GM23338 (cell line): ENCODE data around the gene KIAA1671. TPM values are rescaled to one million over a fixed set of nuclear protein-coding genes. Genes with fewer than 3 reads are reported as not detected.

Experiments
- ATAC-seq: fragments of 200-7000 bp; cut with Tn5 transposase; 3 replicates; pipeline ENCODE4 v1.9.1; 2020
- DNase-seq: peaks from one replicate; pipeline ENCODE4 v3.0.0-alpha.2; 2015; ENCODE audit warnings: low spot score
- H2AFZ ChIP-seq: fragments of 200-600 bp; sonication (generic); 2 replicates; pipeline ENCODE4 v1.8.0; 2016; ENCODE audit warnings: antibody characterized with exemption, mild to moderate bottlenecking, moderate library complexity
- H3F3A ChIP-seq: fragments of 200-600 bp; sonication (generic); replicated peaks from 2 replicates; pipeline ENCODE4 v1.8.0; 2017; ENCODE audit warnings: antibody characterized with exemption, mixed run types, low read depth
- H3K27ac ChIP-seq: fragments of 200-600 bp; sonication (generic); 2 replicates; pipeline ENCODE4 v1.6.1; 2016; ENCODE audit warnings: low read depth
- H3K27me3 ChIP-seq: fragments of 200-600 bp; sonication (generic); 2 replicates; pipeline ENCODE4 v1.8.0; 2016; ENCODE audit warnings: mild to moderate bottlenecking, mixed run types, moderate library complexity; ENCODE audit not compliant: insufficient read depth
- H3K36me3 ChIP-seq: fragments of 200-600 bp; sonication (generic); 2 replicates; pipeline ENCODE4 v1.8.0; 2016; ENCODE audit warnings: mild to moderate bottlenecking; ENCODE audit not compliant: insufficient read depth
- H3K4me1 ChIP-seq: fragments of 200-600 bp; sonication (generic); 2 replicates; pipeline ENCODE4 v1.8.0; 2016; ENCODE audit warnings: mild to moderate bottlenecking, moderate library complexity; ENCODE audit not compliant: insufficient read depth
- H3K4me2 ChIP-seq: fragments of 200-600 bp; sonication (generic); 2 replicates; pipeline ENCODE4 v1.7.1; 2017; ENCODE audit warnings: mixed run types
- H3K4me3 ChIP-seq: fragments of 200-600 bp; sonication (generic); 2 replicates; pipeline ENCODE4 v1.6.1; 2016; ENCODE audit warnings: mixed run types
- H3K79me2 ChIP-seq: fragments of 200-600 bp; sonication (generic); replicated peaks from 2 replicates; pipeline ENCODE4 v1.8.0; 2017; ENCODE audit warnings: mild to moderate bottlenecking; ENCODE audit not compliant: insufficient read depth
- H3K9me2 ChIP-seq: fragments of 200-600 bp; sonication (generic); 2 replicates; pipeline ENCODE4 v1.8.0; 2017; ENCODE audit not compliant: insufficient read depth
- H4K20me1 ChIP-seq: fragments of 200-600 bp; sonication (generic); replicated peaks from 2 replicates; pipeline ENCODE4 v1.8.0; 2017; ENCODE audit warnings: mild to moderate bottlenecking; ENCODE audit not compliant: insufficient read depth
- H3K27ac Mint-ChIP-seq: 2 replicates; pipeline ENCODE4 v1.8.0; 2020; ENCODE audit warnings: inconsistent platforms, mild to moderate bottlenecking, moderate library complexity, mixed read lengths
- H3K27me3 Mint-ChIP-seq: 3 replicates; pipeline ENCODE4 v1.8.0; 2022; ENCODE audit warnings: low read depth, mild to moderate bottlenecking, moderate library complexity, mixed read lengths, inconsistent platforms; ENCODE audit not compliant: insufficient read depth, poor library complexity
- H3K36me3 Mint-ChIP-seq: 3 replicates; pipeline ENCODE4 v1.8.0; 2021; ENCODE audit warnings: low read depth, mild to moderate bottlenecking, inconsistent platforms, moderate library complexity, mixed read lengths
- H3K4me1 Mint-ChIP-seq: 3 replicates; pipeline ENCODE4 v1.8.0; 2020; ENCODE audit warnings: mild to moderate bottlenecking, inconsistent platforms, mixed read lengths
- H3K4me3 Mint-ChIP-seq: 3 replicates; pipeline ENCODE4 v1.8.0; 2021; ENCODE audit warnings: moderate library complexity, mild to moderate bottlenecking, inconsistent platforms, mixed read lengths
- H3K9me3 Mint-ChIP-seq: 3 replicates; pipeline ENCODE4 v1.8.0; 2020; ENCODE audit warnings: moderate library complexity, mild to moderate bottlenecking, inconsistent platforms, mixed read lengths
- CREB1 ChIP-seq: fragments of 250-450 bp; sonication (Bioruptor Pico); IDR thresholded peaks from 2 replicates; pipeline ENCODE4 v1.5.0; 2020; ENCODE audit warnings: low read depth, mild to moderate bottlenecking, moderate library complexity
- EZH2 ChIP-seq: fragments of 200-600 bp; sonication (generic); IDR thresholded peaks from one replicate; pipeline ENCODE4 v1.8.0; 2017; ENCODE audit warnings: antibody characterized with exemption, mild to moderate bottlenecking, low read depth; ENCODE audit not compliant: unreplicated experiment
- NANOG ChIP-seq: IDR thresholded peaks from 2 replicates; pipeline ENCODE4 v1.6.1; 2016; ENCODE audit warnings: antibody characterized with exemption, borderline replicate concordance
- STAT1 ChIP-seq: IDR thresholded peaks from one replicate; pipeline ENCODE4 v1.6.1; 2016; ENCODE audit warnings: antibody characterized with exemption; ENCODE audit not compliant: unreplicated experiment
- ZNF331 ChIP-seq: fragments of 250-450 bp; sonication (Bioruptor Pico); IDR thresholded peaks from 2 replicates; pipeline ENCODE4 v1.5.0; 2020; ENCODE audit warnings: low read depth, mild to moderate bottlenecking, moderate library complexity
- polyA plus RNA-seq: library from polyadenylated mRNA; unstranded; fragments of >200 nt; fragmentation: Nextera tagmentation; extraction: Ambion mirVana; gene quantifications from 2 replicates; pipeline ENCODE4 v1.2.1, GENCODE V29; 2016
- total RNA-seq: library from RNA; depleted of rRNA; stranded (reverse); fragments of >200 nt; shearing (Covaris generic); gene quantifications from 2 replicates; pipeline ENCODE4 v1.2.3, GENCODE V29; 2014
- TF ChIP-seq, protein P1 (sequence below): fragments of 250-450 bp; sonication (Bioruptor Pico); IDR thresholded peaks from 2 replicates; pipeline ENCODE4 v1.5.0; 2020; ENCODE audit warnings: mild to moderate bottlenecking, moderate library complexity
- TF ChIP-seq, protein P2 (sequence below): IDR thresholded peaks from one replicate; pipeline ENCODE4 v1.6.1; 2018; ENCODE audit warnings: antibody characterized with exemption; ENCODE audit not compliant: unreplicated experiment
- TF ChIP-seq, protein P3 (sequence below): IDR thresholded peaks from 2 replicates; pipeline ENCODE4 v1.6.1; 2016; ENCODE audit warnings: antibody characterized with exemption
- TF ChIP-seq, protein P4 (sequence below), 2 experiments: fragments of 200-600 bp in 1 of 2; sonication (generic) in 1 of 2; conservative IDR thresholded peaks; 2 replicates each; pipeline versions ENCODE4 v1.5.1 to v1.6.1; 2016 to 2017; ENCODE audit warnings: antibody characterized with exemption in 2 of 2, low read depth in 2 of 2, mild to moderate bottlenecking in 2 of 2, moderate library complexity in 1 of 2

KIAA1671 gene
- total and polyA plus RNA-seq, 2 experiments from 2014 or later: 6.1 to 27.2 TPM

DNA sequence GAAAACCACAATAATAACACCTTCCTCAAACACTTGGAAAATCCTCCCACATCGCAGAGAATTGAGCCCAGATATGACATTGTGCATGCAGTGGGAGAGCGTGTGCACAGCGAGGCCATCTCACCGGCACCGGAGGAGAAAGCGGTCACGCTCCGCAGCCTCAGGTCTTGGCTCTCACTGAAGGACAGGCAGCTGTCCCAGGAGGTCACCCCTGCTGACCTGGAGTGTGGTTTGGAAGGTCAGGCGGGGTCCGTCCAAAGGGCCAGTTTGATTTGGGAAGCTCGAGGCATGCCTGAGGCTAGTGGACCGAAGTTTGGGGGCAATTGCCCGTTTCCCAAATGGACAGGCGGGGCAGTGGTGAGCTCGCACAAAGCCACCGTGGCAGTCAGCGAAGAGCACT is 86.7 kb downstream of the KIAA1671 start:
- Histone ChIP-seq H3K9me2 (no peaks in the 10 kb centered on the region), H3K36me3 (no peaks in the 10 kb centered on the region; the same call in 1 of the 2 replicates), H3K4me1 (no peaks in the 10 kb centered on the region), H3K4me3 (no peak overlapping the region), H4K20me1 (no peaks in the 10 kb centered on the region; the same call in 1 of the 2 replicates), H3K4me2 (no peak overlapping the region), H3K27me3 (no peaks in the 10 kb centered on the region), H3K27ac (no peak overlapping the region), H3K79me2 (no peaks in the 10 kb centered on the region), H2AFZ (no peak overlapping the region), H3F3A (no peaks in the 10 kb centered on the region)
- Mint-ChIP-seq H3K27ac (no peak overlapping the region), H3K4me3 (no peak overlapping the region), H3K27me3 (peaks cover 3% of the 10 kb centered on the region), H3K4me1 (no peaks in the 10 kb centered on the region; the same call in 2 of the 3 replicates), H3K9me3 (no peaks in the 10 kb centered on the region), H3K36me3 (peaks cover 24% of the 10 kb centered on the region)
- no peak for ATAC-seq
- TF ChIP-seq ZNF331 (CRISPR knock-in tag) (no peak), NANOG (no peak), STAT1 (no peak), CREB1 (CRISPR knock-in tag) (no peak), EZH2 (no peak)
- TF ChIP-seq, protein P1, sequence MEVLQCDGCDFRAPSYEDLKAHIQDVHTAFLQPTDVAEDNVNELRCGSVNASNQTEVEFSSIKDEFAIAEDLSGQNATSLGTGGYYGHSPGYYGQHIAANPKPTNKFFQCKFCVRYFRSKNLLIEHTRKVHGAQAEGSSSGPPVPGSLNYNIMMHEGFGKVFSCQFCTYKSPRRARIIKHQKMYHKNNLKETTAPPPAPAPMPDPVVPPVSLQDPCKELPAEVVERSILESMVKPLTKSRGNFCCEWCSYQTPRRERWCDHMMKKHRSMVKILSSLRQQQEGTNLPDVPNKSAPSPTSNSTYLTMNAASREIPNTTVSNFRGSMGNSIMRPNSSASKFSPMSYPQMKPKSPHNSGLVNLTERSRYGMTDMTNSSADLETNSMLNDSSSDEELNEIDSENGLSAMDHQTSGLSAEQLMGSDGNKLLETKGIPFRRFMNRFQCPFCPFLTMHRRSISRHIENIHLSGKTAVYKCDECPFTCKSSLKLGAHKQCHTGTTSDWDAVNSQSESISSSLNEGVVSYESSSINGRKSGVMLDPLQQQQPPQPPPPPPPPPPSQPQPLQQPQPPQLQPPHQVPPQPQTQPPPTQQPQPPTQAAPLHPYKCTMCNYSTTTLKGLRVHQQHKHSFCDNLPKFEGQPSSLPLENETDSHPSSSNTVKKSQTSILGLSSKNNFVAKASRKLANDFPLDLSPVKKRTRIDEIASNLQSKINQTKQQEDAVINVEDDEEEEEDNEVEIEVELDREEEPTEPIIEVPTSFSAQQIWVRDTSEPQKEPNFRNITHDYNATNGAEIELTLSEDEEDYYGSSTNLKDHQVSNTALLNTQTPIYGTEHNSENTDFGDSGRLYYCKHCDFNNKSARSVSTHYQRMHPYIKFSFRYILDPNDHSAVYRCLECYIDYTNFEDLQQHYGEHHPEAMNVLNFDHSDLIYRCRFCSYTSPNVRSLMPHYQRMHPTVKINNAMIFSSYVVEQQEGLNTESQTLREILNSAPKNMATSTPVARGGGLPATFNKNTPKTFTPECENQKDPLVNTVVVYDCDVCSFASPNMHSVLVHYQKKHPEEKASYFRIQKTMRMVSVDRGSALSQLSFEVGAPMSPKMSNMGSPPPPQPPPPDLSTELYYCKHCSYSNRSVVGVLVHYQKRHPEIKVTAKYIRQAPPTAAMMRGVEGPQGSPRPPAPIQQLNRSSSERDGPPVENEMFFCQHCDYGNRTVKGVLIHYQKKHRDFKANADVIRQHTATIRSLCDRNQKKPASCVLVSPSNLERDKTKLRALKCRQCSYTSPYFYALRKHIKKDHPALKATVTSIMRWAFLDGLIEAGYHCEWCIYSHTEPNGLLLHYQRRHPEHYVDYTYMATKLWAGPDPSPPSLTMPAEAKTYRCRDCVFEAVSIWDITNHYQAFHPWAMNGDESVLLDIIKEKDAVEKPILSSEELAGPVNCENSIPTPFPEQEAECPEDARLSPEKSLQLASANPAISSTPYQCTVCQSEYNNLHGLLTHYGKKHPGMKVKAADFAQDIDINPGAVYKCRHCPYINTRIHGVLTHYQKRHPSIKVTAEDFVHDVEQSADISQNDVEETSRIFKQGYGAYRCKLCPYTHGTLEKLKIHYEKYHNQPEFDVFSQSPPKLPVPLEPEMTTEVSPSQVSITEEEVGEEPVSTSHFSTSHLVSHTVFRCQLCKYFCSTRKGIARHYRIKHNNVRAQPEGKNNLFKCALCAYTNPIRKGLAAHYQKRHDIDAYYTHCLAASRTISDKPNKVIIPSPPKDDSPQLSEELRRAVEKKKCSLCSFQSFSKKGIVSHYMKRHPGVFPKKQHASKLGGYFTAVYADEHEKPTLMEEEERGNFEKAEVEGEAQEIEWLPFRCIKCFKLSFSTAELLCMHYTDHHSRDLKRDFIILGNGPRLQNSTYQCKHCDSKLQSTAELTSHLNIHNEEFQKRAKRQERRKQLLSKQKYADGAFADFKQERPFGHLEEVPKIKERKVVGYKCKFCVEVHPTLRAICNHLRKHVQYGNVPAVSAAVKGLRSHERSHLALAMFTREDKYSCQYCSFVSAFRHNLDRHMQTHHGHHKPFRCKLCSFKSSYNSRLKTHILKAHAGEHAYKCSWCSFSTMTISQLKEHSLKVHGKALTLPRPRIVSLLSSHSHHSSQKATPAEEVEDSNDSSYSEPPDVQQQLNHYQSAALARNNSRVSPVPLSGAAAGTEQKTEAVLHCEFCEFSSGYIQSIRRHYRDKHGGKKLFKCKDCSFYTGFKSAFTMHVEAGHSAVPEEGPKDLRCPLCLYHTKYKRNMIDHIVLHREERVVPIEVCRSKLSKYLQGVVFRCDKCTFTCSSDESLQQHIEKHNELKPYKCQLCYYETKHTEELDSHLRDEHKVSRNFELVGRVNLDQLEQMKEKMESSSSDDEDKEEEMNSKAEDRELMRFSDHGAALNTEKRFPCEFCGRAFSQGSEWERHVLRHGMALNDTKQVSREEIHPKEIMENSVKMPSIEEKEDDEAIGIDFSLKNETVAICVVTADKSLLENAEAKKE: no peak
- TF ChIP-seq, protein P2, sequence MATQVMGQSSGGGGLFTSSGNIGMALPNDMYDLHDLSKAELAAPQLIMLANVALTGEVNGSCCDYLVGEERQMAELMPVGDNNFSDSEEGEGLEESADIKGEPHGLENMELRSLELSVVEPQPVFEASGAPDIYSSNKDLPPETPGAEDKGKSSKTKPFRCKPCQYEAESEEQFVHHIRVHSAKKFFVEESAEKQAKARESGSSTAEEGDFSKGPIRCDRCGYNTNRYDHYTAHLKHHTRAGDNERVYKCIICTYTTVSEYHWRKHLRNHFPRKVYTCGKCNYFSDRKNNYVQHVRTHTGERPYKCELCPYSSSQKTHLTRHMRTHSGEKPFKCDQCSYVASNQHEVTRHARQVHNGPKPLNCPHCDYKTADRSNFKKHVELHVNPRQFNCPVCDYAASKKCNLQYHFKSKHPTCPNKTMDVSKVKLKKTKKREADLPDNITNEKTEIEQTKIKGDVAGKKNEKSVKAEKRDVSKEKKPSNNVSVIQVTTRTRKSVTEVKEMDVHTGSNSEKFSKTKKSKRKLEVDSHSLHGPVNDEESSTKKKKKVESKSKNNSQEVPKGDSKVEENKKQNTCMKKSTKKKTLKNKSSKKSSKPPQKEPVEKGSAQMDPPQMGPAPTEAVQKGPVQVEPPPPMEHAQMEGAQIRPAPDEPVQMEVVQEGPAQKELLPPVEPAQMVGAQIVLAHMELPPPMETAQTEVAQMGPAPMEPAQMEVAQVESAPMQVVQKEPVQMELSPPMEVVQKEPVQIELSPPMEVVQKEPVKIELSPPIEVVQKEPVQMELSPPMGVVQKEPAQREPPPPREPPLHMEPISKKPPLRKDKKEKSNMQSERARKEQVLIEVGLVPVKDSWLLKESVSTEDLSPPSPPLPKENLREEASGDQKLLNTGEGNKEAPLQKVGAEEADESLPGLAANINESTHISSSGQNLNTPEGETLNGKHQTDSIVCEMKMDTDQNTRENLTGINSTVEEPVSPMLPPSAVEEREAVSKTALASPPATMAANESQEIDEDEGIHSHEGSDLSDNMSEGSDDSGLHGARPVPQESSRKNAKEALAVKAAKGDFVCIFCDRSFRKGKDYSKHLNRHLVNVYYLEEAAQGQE: no peak
- TF ChIP-seq, protein P3, sequence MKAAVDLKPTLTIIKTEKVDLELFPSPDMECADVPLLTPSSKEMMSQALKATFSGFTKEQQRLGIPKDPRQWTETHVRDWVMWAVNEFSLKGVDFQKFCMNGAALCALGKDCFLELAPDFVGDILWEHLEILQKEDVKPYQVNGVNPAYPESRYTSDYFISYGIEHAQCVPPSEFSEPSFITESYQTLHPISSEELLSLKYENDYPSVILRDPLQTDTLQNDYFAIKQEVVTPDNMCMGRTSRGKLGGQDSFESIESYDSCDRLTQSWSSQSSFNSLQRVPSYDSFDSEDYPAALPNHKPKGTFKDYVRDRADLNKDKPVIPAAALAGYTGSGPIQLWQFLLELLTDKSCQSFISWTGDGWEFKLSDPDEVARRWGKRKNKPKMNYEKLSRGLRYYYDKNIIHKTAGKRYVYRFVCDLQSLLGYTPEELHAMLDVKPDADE: no peak
- TF ChIP-seq, protein P4, sequence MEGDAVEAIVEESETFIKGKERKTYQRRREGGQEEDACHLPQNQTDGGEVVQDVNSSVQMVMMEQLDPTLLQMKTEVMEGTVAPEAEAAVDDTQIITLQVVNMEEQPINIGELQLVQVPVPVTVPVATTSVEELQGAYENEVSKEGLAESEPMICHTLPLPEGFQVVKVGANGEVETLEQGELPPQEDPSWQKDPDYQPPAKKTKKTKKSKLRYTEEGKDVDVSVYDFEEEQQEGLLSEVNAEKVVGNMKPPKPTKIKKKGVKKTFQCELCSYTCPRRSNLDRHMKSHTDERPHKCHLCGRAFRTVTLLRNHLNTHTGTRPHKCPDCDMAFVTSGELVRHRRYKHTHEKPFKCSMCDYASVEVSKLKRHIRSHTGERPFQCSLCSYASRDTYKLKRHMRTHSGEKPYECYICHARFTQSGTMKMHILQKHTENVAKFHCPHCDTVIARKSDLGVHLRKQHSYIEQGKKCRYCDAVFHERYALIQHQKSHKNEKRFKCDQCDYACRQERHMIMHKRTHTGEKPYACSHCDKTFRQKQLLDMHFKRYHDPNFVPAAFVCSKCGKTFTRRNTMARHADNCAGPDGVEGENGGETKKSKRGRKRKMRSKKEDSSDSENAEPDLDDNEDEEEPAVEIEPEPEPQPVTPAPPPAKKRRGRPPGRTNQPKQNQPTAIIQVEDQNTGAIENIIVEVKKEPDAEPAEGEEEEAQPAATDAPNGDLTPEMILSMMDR (conservative IDR thresholded peaks at IDR 0.05; ENCODE audit: low read depth in 2 of 2): no peak
- no peak for DNase-seq
